Upper lobe of left lung (tissue), 6 donors: ENCODE data around the gene FYB2. TPM values are rescaled to one million over a fixed set of nuclear protein-coding genes. Genes with fewer than 3 reads are reported as not detected.

Experiments
- ATAC-seq, 2 donors: fragments of 200-7000 bp; cut with Tn5 transposase; one replicate each; pipeline ENCODE4 v1.9.1; 2022; ENCODE audit warnings: mild to moderate bottlenecking in 2 of 2, moderate library complexity in 2 of 2; ENCODE audit not compliant: low FRiP score in 2 of 2
- DNase-seq, 2 donors: peaks; one replicate each; pipeline ENCODE4 v3.0.0-alpha.2; 2019 to 2020
- H3K27ac ChIP-seq, 4 donors: fragments of 200-600 bp; sonication (generic); one replicate each; pipeline ENCODE4 v1.5.1; 2016 to 2019
- H3K27me3 ChIP-seq, 4 donors: fragments of 200-600 bp; sonication (generic); one replicate each; pipeline ENCODE4 v1.5.1; 2017 to 2019
- H3K36me3 ChIP-seq, 4 donors: fragments of 200-600 bp; sonication (generic); one replicate each; pipeline ENCODE4 v1.5.1; 2016 to 2019
- H3K4me1 ChIP-seq, 4 donors: fragments of 200-600 bp; sonication (generic); one replicate each; pipeline ENCODE4 v1.5.1; 2018 to 2019
- H3K4me3 ChIP-seq, 4 donors: fragments of 200-600 bp; sonication (generic); one replicate each; pipeline ENCODE4 v1.5.1; 2017 to 2019; ENCODE audit warnings: mild to moderate bottlenecking in 2 of 4, moderate library complexity in 1 of 4
- H3K9me3 ChIP-seq, 4 donors: fragments of 200-600 bp; sonication (generic); one replicate each; pipeline ENCODE4 v1.5.1; 2018 to 2019
- CTCF ChIP-seq, 6 experiments: fragments of 450-650 bp in 4 of 6; fragments of 200-600 bp in 2 of 6; sonication (generic) in 2 of 6; IDR thresholded peaks; one replicate each; pipeline ENCODE4 v1.5.1; 2016 to 2019; ENCODE audit warnings: antibody characterized with exemption in 6 of 6
- EP300 ChIP-seq, 4 donors: sonication (generic); formaldehyde crosslinking; IDR thresholded peaks; one replicate each; pipeline ENCODE4 v1.5.1; 2017; ENCODE audit warnings: antibody characterized with exemption in 4 of 4, control low read depth in 2 of 4
- POLR2A ChIP-seq, 4 donors: fragments of 450-650 bp; IDR thresholded peaks; one replicate each; pipeline ENCODE4 v1.5.1; 2016 to 2017; ENCODE audit warnings: antibody characterized with exemption in 4 of 4, mild to moderate bottlenecking in 2 of 4
- POLR2AphosphoS5 ChIP-seq, 2 donors: sonication (generic); formaldehyde crosslinking; IDR thresholded peaks; one replicate each; pipeline ENCODE4 v1.5.1; 2017; ENCODE audit warnings: antibody characterized with exemption in 2 of 2
- WGBS, 2 donors: methylation state at CpG; one replicate each; pipeline ENCODE4 v1.1.5; 2017 to 2018; 5-methylcytosine and 5-hydroxymethylcytosine counted together
- total RNA-seq, 6 donors: library from RNA; depleted of rRNA in 4 of 6; stranded (reverse); fragments of >200 nt in 4 of 6; gene quantifications; one replicate each; pipeline versions ENCODE4 v1.1.0 to v1.2.1, GENCODE V29; 2016 to 2021
- donor health status: DM: no; HTN: no; CAD: no; lungs with moderate emphysema.
- donor health status: DM: no; HTN: yes; CAD: no; lungs with severe emphysema.

FYB2 gene
- total RNA-seq, 6 donors from 2014 or later: 1.2 to 43.2 (median 7.2) TPM

GRCh38 chr1:56755911-56756310 is 63.3 kb downstream of the FYB2 start:
- Histone ChIP-seq H3K4me1 (no peaks in the 10 kb centered on the region), H3K9me3 (no peaks in the 10 kb centered on the region), H3K27me3 (no peaks in the 10 kb centered on the region), H3K4me3 (no peak overlapping the region), H3K36me3 (no peaks in the 10 kb centered on the region), H3K27ac (no peak overlapping the region)
- DNase-seq (no peak), ATAC-seq (no peak)
- TF ChIP-seq POLR2A (IDR thresholded peaks at IDR 0.05) (no peak), EP300 (IDR thresholded peaks at IDR 0.05) (no peak), CTCF (IDR thresholded peaks at IDR 0.05) (no peak), POLR2AphosphoS5 (IDR thresholded peaks at IDR 0.05) (no peak)
- WGBS, 2 donors: 56 to 94% methylated on average over 2 of the region's 2 CpGs

- WGBS, 2 donors: 31 to 66% methylated on average over 1 of the region's 1 CpG
- H3K36me3 ChIP-seq: no peaks in the 10 kb centered on the region
- H3K4me3 ChIP-seq: no peak overlapping the region
- no peaks in the 10 kb centered on the region for H3K4me1 ChIP-seq
- DNase-seq (no peak), ATAC-seq (no peak)
- no peaks in the 10 kb centered on the region for H3K27me3 ChIP-seq
- no peaks in the 10 kb centered on the region for H3K9me3 ChIP-seq
- TF ChIP-seq EP300 (IDR thresholded peaks at IDR 0.05) (no peak), POLR2AphosphoS5 (IDR thresholded peaks at IDR 0.05) (no peak), CTCF (IDR thresholded peaks at IDR 0.05) (no peak), POLR2A (IDR thresholded peaks at IDR 0.05) (no peak)
- H3K27ac ChIP-seq: no peak overlapping the region
Observed at GRCh38 chr1:56754708-56755479, 64.3 kb downstream of the FYB2 start.

GRCh38 chr1:56745231-56745630 is 74.0 kb downstream of the FYB2 start:
- DNase-seq (no peak), ATAC-seq (no peak)
- H3K4me1 ChIP-seq: no peaks in the 10 kb centered on the region
- TF ChIP-seq POLR2AphosphoS5 (IDR thresholded peaks at IDR 0.05) (no peak), POLR2A (IDR thresholded peaks at IDR 0.05) (no peak), EP300 (IDR thresholded peaks at IDR 0.05) (no peak), CTCF (IDR thresholded peaks at IDR 0.05) (no peak)
- H3K9me3 ChIP-seq: no peaks in the 10 kb centered on the region
- no peaks in the 10 kb centered on the region for H3K36me3 ChIP-seq
- no peaks in the 10 kb centered on the region for H3K27me3 ChIP-seq
- no peak overlapping the region for H3K4me3 ChIP-seq
- 72 to 82% methylated on average over 3 of the region's 3 CpGs for WGBS, 2 donors
- no peak overlapping the region for H3K27ac ChIP-seq

GRCh38 chr1:56728964-56729363 is 90.2 kb downstream of the FYB2 start:
- Histone ChIP-seq H3K27ac (no peak overlapping the region), H3K9me3 (no peaks in the 10 kb centered on the region), H3K4me1 (no peaks in the 10 kb centered on the region), H3K27me3 (no peaks in the 10 kb centered on the region), H3K4me3 (no peak overlapping the region), H3K36me3 (no peaks in the 10 kb centered on the region)
- WGBS, 2 donors: 81 to 88% methylated on average over 2 of the region's 2 CpGs
- DNase-seq: no peak
- ATAC-seq: no peak
- TF ChIP-seq POLR2AphosphoS5 (IDR thresholded peaks at IDR 0.05): no peak
- TF ChIP-seq POLR2A (IDR thresholded peaks at IDR 0.05): no peak
- no peak for TF ChIP-seq EP300 (IDR thresholded peaks at IDR 0.05)

- no peak for DNase-seq
- no peaks in the 10 kb centered on the region for H3K4me1 ChIP-seq
- no peak for TF ChIP-seq POLR2AphosphoS5 (IDR thresholded peaks at IDR 0.05)
- no peak for TF ChIP-seq POLR2A (IDR thresholded peaks at IDR 0.05)
- TF ChIP-seq CTCF (IDR thresholded peaks at IDR 0.05): no peak
- no peak for TF ChIP-seq EP300 (IDR thresholded peaks at IDR 0.05)
- no peaks in the 10 kb centered on the region for H3K9me3 ChIP-seq
- H3K27ac ChIP-seq: no peak overlapping the region
- ATAC-seq: no peak
- no peaks in the 10 kb centered on the region for H3K27me3 ChIP-seq
- no peaks in the 10 kb centered on the region for H3K36me3 ChIP-seq
- no peak overlapping the region for H3K4me3 ChIP-seq
Observed at GRCh38 chr1:56726706-56727105, 92.5 kb downstream of the FYB2 start.
